Loucy (cell line): ENCODE measurements around the gene SMCHD1.

ENCODE experiments used
- EZH2phosphoT487 ChIP-seq: fragments of 200-600 bp; IDR thresholded peaks from 2 replicates; pipeline ENCODE4 v1.6.1; 2018; ENCODE audit warnings: antibody characterized with exemption, mild to moderate bottlenecking, moderate library complexity, borderline replicate concordance
- TF ChIP-seq, protein P1 (sequence below): fragments of 200-600 bp; sonication (generic); conservative IDR thresholded peaks from 2 replicates; pipeline ENCODE4 v1.5.1; 2014; ENCODE audit warnings: mild to moderate bottlenecking, antibody characterized with exemption, low read length

DNA sequence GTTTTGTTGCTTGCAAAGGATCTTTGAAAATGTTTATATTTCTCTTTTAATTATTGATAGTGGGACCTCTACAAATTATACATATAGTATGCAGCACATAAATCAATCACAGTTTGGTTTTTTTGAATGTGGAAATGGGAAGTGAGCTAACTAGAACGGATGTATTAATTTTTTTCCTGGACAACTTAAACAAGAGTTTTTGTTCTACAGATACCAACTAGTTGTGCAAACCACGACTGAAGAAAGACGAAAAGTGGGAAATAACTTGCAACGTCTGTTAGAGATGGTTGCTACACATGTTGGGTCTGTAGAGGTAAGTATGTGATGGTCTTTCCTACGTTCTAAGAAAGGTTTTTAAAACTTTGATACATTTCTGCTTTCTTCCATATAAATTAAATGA, 45.0 kb upstream of the SMCHD1 start:
- TF ChIP-seq, protein P1, sequence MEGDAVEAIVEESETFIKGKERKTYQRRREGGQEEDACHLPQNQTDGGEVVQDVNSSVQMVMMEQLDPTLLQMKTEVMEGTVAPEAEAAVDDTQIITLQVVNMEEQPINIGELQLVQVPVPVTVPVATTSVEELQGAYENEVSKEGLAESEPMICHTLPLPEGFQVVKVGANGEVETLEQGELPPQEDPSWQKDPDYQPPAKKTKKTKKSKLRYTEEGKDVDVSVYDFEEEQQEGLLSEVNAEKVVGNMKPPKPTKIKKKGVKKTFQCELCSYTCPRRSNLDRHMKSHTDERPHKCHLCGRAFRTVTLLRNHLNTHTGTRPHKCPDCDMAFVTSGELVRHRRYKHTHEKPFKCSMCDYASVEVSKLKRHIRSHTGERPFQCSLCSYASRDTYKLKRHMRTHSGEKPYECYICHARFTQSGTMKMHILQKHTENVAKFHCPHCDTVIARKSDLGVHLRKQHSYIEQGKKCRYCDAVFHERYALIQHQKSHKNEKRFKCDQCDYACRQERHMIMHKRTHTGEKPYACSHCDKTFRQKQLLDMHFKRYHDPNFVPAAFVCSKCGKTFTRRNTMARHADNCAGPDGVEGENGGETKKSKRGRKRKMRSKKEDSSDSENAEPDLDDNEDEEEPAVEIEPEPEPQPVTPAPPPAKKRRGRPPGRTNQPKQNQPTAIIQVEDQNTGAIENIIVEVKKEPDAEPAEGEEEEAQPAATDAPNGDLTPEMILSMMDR, result no peak
- TF ChIP-seq EZH2phosphoT487, result no peak
